ENCODE data around the gene OMP.

The OMP gene

GRCh38 chr11:77109236-77110019 is 6.8 kb downstream of the OMP start:
- POLR2A ChIA-PET, result no interaction called here
- DNase-seq (ENCODE audit: low read depth, low spot score), result no peak
- H3K4me3 ChIP-seq (ENCODE audit: low read depth, low read length), result no peak overlapping the region
- no peak for TF ChIP-seq CTCF (IDR thresholded peaks at IDR 0.05; ENCODE audit: insufficient read depth, low read length, missing control alignments)
- CTCF ChIA-PET, result interaction anchor here (0.7 to 17.5 kb wide), 9 partner anchors 7 to 447 kb away, joined by 3 to 273 read pairs (median 6); partner anchors contain the start of genes CAPN5, MYO7A and OMP

DNA sequence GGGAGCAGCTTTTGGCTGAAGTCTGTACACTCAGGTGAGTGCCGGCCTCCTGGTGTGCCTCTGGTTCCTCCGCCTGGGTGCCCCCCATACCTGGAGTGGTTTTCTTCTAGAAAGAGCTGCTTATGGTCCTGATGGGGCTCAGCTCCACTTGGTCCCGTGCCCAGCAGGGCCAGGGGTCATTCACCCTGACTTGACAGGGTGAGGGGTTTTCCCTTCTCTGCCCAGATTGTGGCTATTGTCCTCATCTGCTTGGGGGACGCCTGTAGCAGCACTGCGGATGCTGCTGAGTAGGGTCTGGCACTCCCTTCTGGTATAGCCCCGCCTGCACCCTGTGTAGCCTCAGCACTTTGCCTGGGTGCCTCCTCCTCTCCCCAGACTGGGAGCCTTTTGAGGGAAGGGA is 8.2 kb downstream of the OMP start:
- ChIA-PET CTCF (interaction anchor here (0.7 to 17.5 kb wide), 12 partner anchors 9 to 509 kb away, joined by 3 to 273 read pairs (median 5); partner anchors contain the start of genes CAPN5, MYO7A and OMP), POLR2A (no interaction called here)
- H3K4me3 ChIP-seq (ENCODE audit: low read depth, low read length), result no peak overlapping the region
- DNase-seq (ENCODE audit: low read depth, low spot score), result no peak
- TF ChIP-seq CTCF (IDR thresholded peaks at IDR 0.05; ENCODE audit: insufficient read depth, low read length, missing control alignments), result no peak

- no peak for DNase-seq (ENCODE audit: low read depth, low spot score)
- ChIA-PET POLR2A (no interaction called here), CTCF (interaction anchor here (0.7 to 17.5 kb wide), 10 partner anchors 9 to 508 kb away, joined by 3 to 273 read pairs (median 9); partner anchors contain the start of genes MYO7A and OMP)
- H3K4me3 ChIP-seq (ENCODE audit: low read depth, low read length), result no peak overlapping the region
- no peak for TF ChIP-seq CTCF (IDR thresholded peaks at IDR 0.05; ENCODE audit: insufficient read depth, low read length, missing control alignments)
Observed at GRCh38 chr11:77111277-77111676, 8.6 kb downstream of the OMP start.

GRCh38 chr11:77111946-77112345 is 9.3 kb downstream of the OMP start:
- POLR2A ChIA-PET, result no interaction called here
- CTCF ChIA-PET, result interaction anchor here (0.6 to 17.5 kb wide), 12 partner anchors 7 to 508 kb away, joined by 3 to 273 read pairs (median 9); partner anchors contain the start of genes MYO7A and OMP
- no peak for DNase-seq (ENCODE audit: low read depth, low spot score)
- TF ChIP-seq CTCF (IDR thresholded peaks at IDR 0.05; ENCODE audit: insufficient read depth, low read length, missing control alignments), result no peak
- H3K4me3 ChIP-seq (ENCODE audit: low read depth, low read length), result no peak overlapping the region

GRCh38 chr11:77112641-77113381 is 10.2 kb downstream of the OMP start:
- ChIA-PET CTCF (interaction anchor here (0.9 to 17.5 kb wide), 17 partner anchors 8 to 507 kb away, joined by 3 to 273 read pairs (median 7); partner anchors contain the start of genes MYO7A and OMP), POLR2A (interaction anchor here (1.1 kb wide), 1 partner anchor 59 kb away, joined by 3 read pairs; no protein-coding TSS in a partner anchor)
- DNase-seq (ENCODE audit: low read depth, low spot score), result no peak
- no peak overlapping the region for H3K4me3 ChIP-seq (ENCODE audit: low read depth, low read length)
- no peak for TF ChIP-seq CTCF (IDR thresholded peaks at IDR 0.05; ENCODE audit: insufficient read depth, low read length, missing control alignments)
